Panc1 (cell line): ENCODE data around the gene CST11. TPM values are rescaled to one million over a fixed set of nuclear protein-coding genes. Genes with fewer than 3 reads are reported as not detected.

Experiments
- ATAC-seq: fragments of 200-7000 bp; cut with Tn5 transposase; 2 replicates; pipeline ENCODE4 v1.9.1; 2020; ENCODE audit warnings: mild to moderate bottlenecking, moderate library complexity
- BruUV-seq: library from RNA; stranded (reverse); fragments of 400-500 nt; replicated peaks from 2 replicates; lab custom pipeline; 2021; lab: Mats Ljungman, UMichigan
- CTCF ChIA-PET: fragments of 300-600 bp; sonication (Branson Sonifier 250); formaldehyde crosslinking; loops from one replicate; lab custom pipeline; 2022; ENCODE audit warnings: antibody characterized with exemption; lab: Charles Lee
- POLR2A ChIA-PET: fragments of 300-600 bp; sonication (Branson Sonifier 250); formaldehyde crosslinking; loops from one replicate; lab custom pipeline; 2022; ENCODE audit warnings: antibody characterized with exemption; lab: Charles Lee
- DNase-seq: peaks from one replicate; pipeline ENCODE4 v3.0.0-alpha.2; 2010; ENCODE audit warnings: low read depth, low spot score
- H3K27ac ChIP-seq: 2 replicates; pipeline ENCODE4 v1.5.1; 2011; ENCODE audit warnings: mild to moderate bottlenecking, low read length, inconsistent platforms
- H3K27me3 ChIP-seq: fragments of 200-500 bp; sonication (Bioruptor generic); 2 replicates; pipeline ENCODE4 v1.6.0; 2014; ENCODE audit warnings: low read length, inconsistent platforms; ENCODE audit not compliant: control insufficient read depth, insufficient read depth
- H3K36me3 ChIP-seq: fragments of 200-500 bp; sonication (Bioruptor generic); 2 replicates; pipeline ENCODE4 v1.5.1; 2014; ENCODE audit warnings: inconsistent platforms, mild to moderate bottlenecking, low read length, moderate library complexity; ENCODE audit not compliant: control insufficient read depth, insufficient read depth
- H3K4me1 ChIP-seq: 2 replicates; pipeline ENCODE4 v1.5.1; 2011; ENCODE audit warnings: inconsistent platforms, mild to moderate bottlenecking, low read length, moderate library complexity; ENCODE audit not compliant: control insufficient read depth, insufficient read depth
- H3K4me3 ChIP-seq, 2 experiments: 2 replicates each; pipeline ENCODE4 v1.5.1; 2011 to 2012; ENCODE audit warnings: low read depth in 2 of 2, low read length in 2 of 2, mild to moderate bottlenecking in 2 of 2, inconsistent platforms in 1 of 2, moderate library complexity in 1 of 2
- H3K9me3 ChIP-seq: fragments of 200-500 bp; sonication (Bioruptor generic); 2 replicates; pipeline ENCODE4 v1.5.1; 2014; ENCODE audit warnings: low read depth, mild to moderate bottlenecking, inconsistent platforms, low read length, moderate library complexity; ENCODE audit not compliant: control insufficient read depth, insufficient read depth
- CTCF ChIP-seq: fragments of 450-650 bp; IDR thresholded peaks from 2 replicates; pipeline ENCODE4 v1.5.1; 2017; ENCODE audit warnings: mild to moderate bottlenecking
- POLR2AphosphoS5 ChIP-seq: IDR thresholded peaks from 2 replicates; pipeline ENCODE4 v1.6.1; 2012; ENCODE audit warnings: mild to moderate bottlenecking, low read depth, low read length, moderate library complexity
- REST ChIP-seq, 2 experiments: IDR thresholded peaks; 2 replicates each; pipeline ENCODE4 v1.6.1; 2011 to 2012; ENCODE audit warnings: low read depth in 2 of 2, control low read depth in 1 of 2, low read length in 1 of 2, mild to moderate bottlenecking in 1 of 2, moderate library complexity in 1 of 2; ENCODE audit not compliant: insufficient read depth in 1 of 2
- SIN3A ChIP-seq: IDR thresholded peaks from 2 replicates; pipeline ENCODE4 v1.6.1; 2012; ENCODE audit warnings: low read depth, mild to moderate bottlenecking, low read length, moderate library complexity, borderline replicate concordance; ENCODE audit not compliant: insufficient read depth
- TCF7L2 ChIP-seq: IDR thresholded peaks from 2 replicates; pipeline ENCODE4 v1.6.1; 2011; ENCODE audit warnings: mild to moderate bottlenecking, low read depth, low read length, inconsistent platforms
- in situ Hi-C: cut with HindIII; loops from 2 replicates; pipeline ENCODE4 v1.10.0; 2016; ENCODE audit warnings: low sequenced_read_pairs, low pct_unique_long_range_greater_than_20kb
- intact Hi-C: fragments of 100-400 bp; cut with micrococcal nuclease; formaldehyde crosslinking; loops from one replicate; pipeline ENCODE4 v1.10.0; 2022; ENCODE audit not compliant: unreplicated experiment
- total RNA-seq: library from RNA; stranded (reverse); gene quantifications from one replicate; pipeline ENCODE4 v1.2.1, GENCODE V29; 2021; ENCODE audit not compliant: unreplicated experiment

The CST11 gene
- total RNA-seq, 1 experiment from 2014 or later: not detected

GRCh38 chr20:23435626-23436539, 16.8 kb downstream of the CST11 start:
- TF ChIP-seq REST (IDR thresholded peaks at IDR 0.05; ENCODE audit: insufficient read depth in 1 of 2, low read depth in 2 of 2, low read length in 1 of 2): no peak
- TF ChIP-seq POLR2AphosphoS5: no peak
- no peak for TF ChIP-seq TCF7L2
- no peak for TF ChIP-seq SIN3A
- no peak for TF ChIP-seq CTCF
- in situ Hi-C loops: no loop called here
- Histone ChIP-seq H3K4me3 (no peak overlapping the region), H3K27ac (no peak overlapping the region), H3K4me1 (no peaks in the 10 kb centered on the region), H3K27me3 (no peaks in the 10 kb centered on the region), H3K9me3 (no peaks in the 10 kb centered on the region), H3K36me3 (no peaks in the 10 kb centered on the region)
- DNase-seq (no peak), ATAC-seq (no peak)
- BruUV-seq: no TSS peak
- intact Hi-C loops: no loop called here
- CTCF ChIA-PET: no interaction called here
- POLR2A ChIA-PET: interaction anchor here (0.7 kb wide), 1 partner anchor 870 kb away, joined by 10 read pairs; no protein-coding TSS in a partner anchor

GRCh38 chr20:23434521-23435313, 18.0 kb downstream of the CST11 start:
- BruUV-seq: no TSS peak
- Histone ChIP-seq H3K36me3 (no peaks in the 10 kb centered on the region), H3K4me1 (no peaks in the 10 kb centered on the region), H3K4me3 (no peak overlapping the region), H3K27me3 (no peaks in the 10 kb centered on the region), H3K9me3 (no peaks in the 10 kb centered on the region), H3K27ac (no peak overlapping the region)
- in situ Hi-C loops (no loop called here), intact Hi-C loops (no loop called here)
- POLR2A ChIA-PET: no interaction called here
- no peak for DNase-seq
- CTCF ChIA-PET: no interaction called here
- TF ChIP-seq TCF7L2: no peak
- TF ChIP-seq REST (IDR thresholded peaks at IDR 0.05; ENCODE audit: insufficient read depth in 1 of 2, low read depth in 2 of 2, low read length in 1 of 2): no peak
- TF ChIP-seq SIN3A: no peak
- TF ChIP-seq POLR2AphosphoS5: no peak
- no peak for TF ChIP-seq CTCF
- ATAC-seq: no peak
